ENCODE data around the gene BLNK.
A peak's percentile ranks its signal among the peaks of the same experiment; 100 is the strongest.

DNA sequence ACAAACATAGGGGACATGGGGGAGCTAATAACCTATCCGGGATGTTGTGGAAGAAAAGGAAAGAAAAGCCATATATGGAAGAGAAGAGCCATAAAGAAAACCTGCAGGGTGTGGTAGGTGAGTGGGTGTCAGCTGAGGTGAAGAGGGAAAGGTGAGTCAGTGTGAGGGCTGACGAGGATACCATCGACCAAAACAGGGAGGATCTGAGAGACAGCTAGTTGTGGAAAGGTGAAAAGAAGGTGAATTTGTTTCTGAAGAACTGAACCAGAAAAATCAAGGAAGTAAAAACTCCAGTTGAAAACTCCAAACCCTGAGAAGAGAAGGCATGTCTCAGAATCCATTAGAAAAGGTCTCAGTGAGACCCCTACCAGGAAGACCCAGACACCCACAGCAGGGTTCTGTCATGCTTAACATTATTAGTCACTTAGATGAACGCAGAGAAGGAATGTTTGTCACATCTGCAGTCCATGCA lies 4.1 kb downstream of the BLNK start:
- TF ChIP-seq, protein P1, sequence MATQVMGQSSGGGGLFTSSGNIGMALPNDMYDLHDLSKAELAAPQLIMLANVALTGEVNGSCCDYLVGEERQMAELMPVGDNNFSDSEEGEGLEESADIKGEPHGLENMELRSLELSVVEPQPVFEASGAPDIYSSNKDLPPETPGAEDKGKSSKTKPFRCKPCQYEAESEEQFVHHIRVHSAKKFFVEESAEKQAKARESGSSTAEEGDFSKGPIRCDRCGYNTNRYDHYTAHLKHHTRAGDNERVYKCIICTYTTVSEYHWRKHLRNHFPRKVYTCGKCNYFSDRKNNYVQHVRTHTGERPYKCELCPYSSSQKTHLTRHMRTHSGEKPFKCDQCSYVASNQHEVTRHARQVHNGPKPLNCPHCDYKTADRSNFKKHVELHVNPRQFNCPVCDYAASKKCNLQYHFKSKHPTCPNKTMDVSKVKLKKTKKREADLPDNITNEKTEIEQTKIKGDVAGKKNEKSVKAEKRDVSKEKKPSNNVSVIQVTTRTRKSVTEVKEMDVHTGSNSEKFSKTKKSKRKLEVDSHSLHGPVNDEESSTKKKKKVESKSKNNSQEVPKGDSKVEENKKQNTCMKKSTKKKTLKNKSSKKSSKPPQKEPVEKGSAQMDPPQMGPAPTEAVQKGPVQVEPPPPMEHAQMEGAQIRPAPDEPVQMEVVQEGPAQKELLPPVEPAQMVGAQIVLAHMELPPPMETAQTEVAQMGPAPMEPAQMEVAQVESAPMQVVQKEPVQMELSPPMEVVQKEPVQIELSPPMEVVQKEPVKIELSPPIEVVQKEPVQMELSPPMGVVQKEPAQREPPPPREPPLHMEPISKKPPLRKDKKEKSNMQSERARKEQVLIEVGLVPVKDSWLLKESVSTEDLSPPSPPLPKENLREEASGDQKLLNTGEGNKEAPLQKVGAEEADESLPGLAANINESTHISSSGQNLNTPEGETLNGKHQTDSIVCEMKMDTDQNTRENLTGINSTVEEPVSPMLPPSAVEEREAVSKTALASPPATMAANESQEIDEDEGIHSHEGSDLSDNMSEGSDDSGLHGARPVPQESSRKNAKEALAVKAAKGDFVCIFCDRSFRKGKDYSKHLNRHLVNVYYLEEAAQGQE (IDR thresholded peaks at IDR 0.05; ENCODE audit: low read depth), result no peak
- TF ChIP-seq EGR1 (IDR thresholded peaks at IDR 0.05), result no peak
- TF ChIP-seq RAD21 (IDR thresholded peaks at IDR 0.05; ENCODE audit: low read depth), result no peak
- no peak for TF ChIP-seq TAF1 (IDR thresholded peaks at IDR 0.05; ENCODE audit: low read depth)
- TF ChIP-seq TCF12 (IDR thresholded peaks at IDR 0.05; ENCODE audit: low read depth), result no peak
- TF ChIP-seq YY1 (IDR thresholded peaks at IDR 0.05; ENCODE audit: low read depth), result no peak
- TF ChIP-seq, protein P2, sequence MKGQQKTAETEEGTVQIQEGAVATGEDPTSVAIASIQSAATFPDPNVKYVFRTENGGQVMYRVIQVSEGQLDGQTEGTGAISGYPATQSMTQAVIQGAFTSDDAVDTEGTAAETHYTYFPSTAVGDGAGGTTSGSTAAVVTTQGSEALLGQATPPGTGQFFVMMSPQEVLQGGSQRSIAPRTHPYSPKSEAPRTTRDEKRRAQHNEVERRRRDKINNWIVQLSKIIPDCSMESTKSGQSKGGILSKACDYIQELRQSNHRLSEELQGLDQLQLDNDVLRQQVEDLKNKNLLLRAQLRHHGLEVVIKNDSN (IDR thresholded peaks at IDR 0.05), result no peak
- TF ChIP-seq, protein P3, sequence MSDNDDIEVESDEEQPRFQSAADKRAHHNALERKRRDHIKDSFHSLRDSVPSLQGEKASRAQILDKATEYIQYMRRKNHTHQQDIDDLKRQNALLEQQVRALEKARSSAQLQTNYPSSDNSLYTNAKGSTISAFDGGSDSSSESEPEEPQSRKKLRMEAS (IDR thresholded peaks at IDR 0.05), result 0 out of 2 replicates have a peak, but pooled peaks have one; percentile 31
- no peak for TF ChIP-seq CEBPB (IDR thresholded peaks at IDR 0.05)
- no peak for TF ChIP-seq TEAD4 (IDR thresholded peaks at IDR 0.05)
- TF ChIP-seq NFIC (IDR thresholded peaks at IDR 0.05), result no peak
- no peak for TF ChIP-seq FOXM1 (IDR thresholded peaks at IDR 0.05; ENCODE audit: borderline replicate concordance, low read depth)
- TF ChIP-seq EP300 (IDR thresholded peaks at IDR 0.05; ENCODE audit: borderline replicate concordance), result no peak
- no peak for TF ChIP-seq CREB1 (IDR thresholded peaks at IDR 0.05; ENCODE audit: low read depth)
